ENCODE data around the gene ASGR1. TPM values are rescaled to one million over a fixed set of nuclear protein-coding genes. Genes with fewer than 3 reads are reported as not detected.

ASGR1 gene
- total RNA-seq, 2 experiments from 2014 or later, result 0.64 to 0.85 TPM

GRCh38 chr17:7144213-7144612, 35.0 kb downstream of the ASGR1 start:
- H3K36me3 Mint-ChIP-seq (ENCODE audit: low read depth), result no peaks in the 10 kb centered on the region
- no peaks in the 10 kb centered on the region for H3K9me3 Mint-ChIP-seq
- H3K27ac ChIP-seq (ENCODE audit: low read depth in 1 of 2, low read length in 2 of 2), result no peak overlapping the region
- H3K4me3 Mint-ChIP-seq, result no peak overlapping the region
- POLR2A ChIA-PET, result no interaction called here
- H3K4me1 Mint-ChIP-seq (ENCODE audit: low read depth), result no peaks in the 10 kb centered on the region
- DNase-seq (no peak), ATAC-seq (ENCODE audit: poor library complexity) (no peak)
- H3K27ac Mint-ChIP-seq, result no peak overlapping the region
- no peaks in the 10 kb centered on the region for H3K9me3 ChIP-seq (ENCODE audit: control insufficient read depth in 1 of 2, insufficient read depth in 1 of 2, low read length in 2 of 2)
- intact Hi-C loops (cut with DNase I, micrococcal nuclease), result no loop called here
- no peak overlapping the region for H3K4me3 ChIP-seq (ENCODE audit: low read length)
- peaks cover 7% of the 10 kb centered on the region for H3K27me3 Mint-ChIP-seq
- CTCF ChIA-PET, result interaction anchor here (0.6 kb wide), 1 partner anchor 96 kb away, joined by 3 read pairs; no protein-coding TSS in a partner anchor
- no peaks in the 10 kb centered on the region for H3K36me3 ChIP-seq (ENCODE audit: insufficient read depth, low read length)
- TF ChIP-seq CTCF (IDR thresholded peaks at IDR 0.05), result no peak
- no peaks in the 10 kb centered on the region for H3K4me1 ChIP-seq (ENCODE audit: insufficient read depth, low read length)
- peaks cover 0 to 3% of the 10 kb centered on the region in 2 experiments for H3K27me3 ChIP-seq (ENCODE audit: control insufficient read depth in 1 of 2, insufficient read depth in 2 of 2, low read length in 2 of 2)

- no peaks in the 10 kb centered on the region for H3K4me1 ChIP-seq (ENCODE audit: insufficient read depth, low read length)
- no peak overlapping the region for H3K4me3 ChIP-seq (ENCODE audit: low read length)
- no peaks in the 10 kb centered on the region for H3K36me3 ChIP-seq (ENCODE audit: insufficient read depth, low read length)
- H3K27me3 ChIP-seq (ENCODE audit: control insufficient read depth in 1 of 2, insufficient read depth in 2 of 2, low read length in 2 of 2), result peaks cover 0 to 7% of the 10 kb centered on the region in 2 experiments
- H3K27me3 Mint-ChIP-seq, result peaks cover 8% of the 10 kb centered on the region
- CTCF ChIA-PET, result interaction anchor here (1.3 kb wide), 1 partner anchor 10 kb away, joined by 3 read pairs; no protein-coding TSS in a partner anchor
- no peak for TF ChIP-seq CTCF (IDR thresholded peaks at IDR 0.05)
- POLR2A ChIA-PET, result no interaction called here
- H3K4me3 Mint-ChIP-seq, result no peak overlapping the region
- H3K4me1 Mint-ChIP-seq (ENCODE audit: low read depth), result no peaks in the 10 kb centered on the region
- no peak overlapping the region for H3K27ac Mint-ChIP-seq
- ATAC-seq (ENCODE audit: poor library complexity) (no peak), DNase-seq (no peak)
- no peaks in the 10 kb centered on the region for H3K9me3 Mint-ChIP-seq
- no peak overlapping the region for H3K27ac ChIP-seq (ENCODE audit: low read depth in 1 of 2, low read length in 2 of 2)
- H3K9me3 ChIP-seq (ENCODE audit: control insufficient read depth in 1 of 2, insufficient read depth in 1 of 2, low read length in 2 of 2), result no peaks in the 10 kb centered on the region
- H3K36me3 Mint-ChIP-seq (ENCODE audit: low read depth), result no peaks in the 10 kb centered on the region
- intact Hi-C loops (cut with DNase I, micrococcal nuclease), result no loop called here
Observed at GRCh38 chr17:7141824-7142223, 37.3 kb downstream of the ASGR1 start.

GRCh38 chr17:7139400-7139799, 39.8 kb downstream of the ASGR1 start:
- Mint-ChIP-seq H3K4me3 (no peak overlapping the region), H3K36me3 (ENCODE audit: low read depth) (no peaks in the 10 kb centered on the region), H3K9me3 (no peaks in the 10 kb centered on the region), H3K27me3 (peaks cover 12% of the 10 kb centered on the region), H3K27ac (no peak overlapping the region), H3K4me1 (ENCODE audit: low read depth) (peaks cover 5% of the 10 kb centered on the region)
- intact Hi-C loops (cut with DNase I, micrococcal nuclease), result no loop called here
- Histone ChIP-seq H3K27me3 (ENCODE audit: control insufficient read depth in 1 of 2, insufficient read depth in 2 of 2, low read length in 2 of 2) (peaks cover 0 to 7% of the 10 kb centered on the region in 2 experiments), H3K4me1 (ENCODE audit: insufficient read depth, low read length) (peaks cover 5% of the 10 kb centered on the region), H3K27ac (ENCODE audit: low read depth in 1 of 2, low read length in 2 of 2) (no peak overlapping the region), H3K36me3 (ENCODE audit: insufficient read depth, low read length) (no peaks in the 10 kb centered on the region), H3K4me3 (ENCODE audit: low read length) (peak overlapping the region; percentile 7), H3K9me3 (ENCODE audit: control insufficient read depth in 1 of 2, insufficient read depth in 1 of 2, low read length in 2 of 2) (no peaks in the 10 kb centered on the region)
- ChIA-PET CTCF (interaction anchor here (4.7 kb wide), 1 partner anchor 87 kb away, joined by 35 read pairs; no protein-coding TSS in a partner anchor), POLR2A (interaction anchor here (1.5 to 4.5 kb wide), 2 partner anchors 93 to 104 kb away, joined by 4 to 40 read pairs; partner anchors contain the start of gene SLC16A13)
- TF ChIP-seq CTCF (IDR thresholded peaks at IDR 0.05), result no peak
- DNase-seq, result no peak
- no peak for ATAC-seq (ENCODE audit: poor library complexity)

Data from CD4-positive, alpha-beta T cell (primary cell).